Measurements from ENCODE around the gene SLC6A3.
A peak's percentile ranks its signal among the peaks of the same experiment; 100 is the strongest.

The SLC6A3 gene

GRCh38 chr5:1447671-1448361 lies 2.6 kb upstream of the SLC6A3 start:
- DNase-seq: no peak
- in situ Hi-C loops (cut with HindIII; ENCODE audit: low pct_ligation_motif_present, low pct_unique_long_range_greater_than_20kb, low sequenced_read_pairs): no loop called here

- in situ Hi-C loops (cut with HindIII; ENCODE audit: low pct_ligation_motif_present, low pct_unique_long_range_greater_than_20kb, low sequenced_read_pairs): no loop called here
- no peak for DNase-seq
Measured at GRCh38 chr5:1446602-1447343, 1.5 kb upstream of the SLC6A3 start.

GRCh38 chr5:1445689-1446601 lies 705 bp upstream of the SLC6A3 start:
- in situ Hi-C loops (cut with HindIII; ENCODE audit: low pct_ligation_motif_present, low pct_unique_long_range_greater_than_20kb, low sequenced_read_pairs): no loop called here
- no peak for DNase-seq

GRCh38 chr5:1444361-1445189 lies 665 bp downstream of the SLC6A3 start:
- in situ Hi-C loops (cut with HindIII; ENCODE audit: low pct_ligation_motif_present, low pct_unique_long_range_greater_than_20kb, low sequenced_read_pairs): no loop called here
- DNase-seq: no peak

GRCh38 chr5:1443991-1444360 lies 1.3 kb downstream of the SLC6A3 start:
- in situ Hi-C loops (cut with HindIII; ENCODE audit: low pct_ligation_motif_present, low pct_unique_long_range_greater_than_20kb, low sequenced_read_pairs): no loop called here
- no peak for DNase-seq

GRCh38 chr5:1443171-1443570 lies 2.1 kb downstream of the SLC6A3 start:
- DNase-seq: no peak
- in situ Hi-C loops (cut with HindIII; ENCODE audit: low pct_ligation_motif_present, low pct_unique_long_range_greater_than_20kb, low sequenced_read_pairs): no loop called here

GRCh38 chr5:1442222-1443145 lies 2.8 kb downstream of the SLC6A3 start:
- no peak for DNase-seq
- in situ Hi-C loops (cut with HindIII; ENCODE audit: low pct_ligation_motif_present, low pct_unique_long_range_greater_than_20kb, low sequenced_read_pairs): no loop called here

- in situ Hi-C loops (cut with HindIII; ENCODE audit: low pct_ligation_motif_present, low pct_unique_long_range_greater_than_20kb, low sequenced_read_pairs): no loop called here
- no peak for DNase-seq
Measured at GRCh38 chr5:1441166-1441865, 3.9 kb downstream of the SLC6A3 start.

- no peak for DNase-seq
Measured at GRCh38 chr5:1440098-1440493, 5.1 kb downstream of the SLC6A3 start.

GRCh38 chr5:1439388-1440097 lies 5.7 kb downstream of the SLC6A3 start:
- no peak for DNase-seq
- in situ Hi-C loops (cut with HindIII; ENCODE audit: low pct_ligation_motif_present, low pct_unique_long_range_greater_than_20kb, low sequenced_read_pairs): no loop called here

More at GRCh38 chr5:1440098-1440493, 5.1 kb downstream of the SLC6A3 start:
- in situ Hi-C loops (cut with HindIII; ENCODE audit: low pct_ligation_motif_present, low pct_unique_long_range_greater_than_20kb, low sequenced_read_pairs): no loop called here

GRCh38 chr5:1438871-1439270 lies 6.4 kb downstream of the SLC6A3 start:
- in situ Hi-C loops (cut with HindIII; ENCODE audit: low pct_ligation_motif_present, low pct_unique_long_range_greater_than_20kb, low sequenced_read_pairs): no loop called here
- DNase-seq: no peak

GRCh38 chr5:1437876-1438559 lies 7.2 kb downstream of the SLC6A3 start:
- in situ Hi-C loops (cut with HindIII; ENCODE audit: low pct_ligation_motif_present, low pct_unique_long_range_greater_than_20kb, low sequenced_read_pairs): no loop called here

GRCh38 chr5:1437226-1437829 lies 7.9 kb downstream of the SLC6A3 start:
- DNase-seq: peak; percentile 48

More at GRCh38 chr5:1437876-1438559, 7.2 kb downstream of the SLC6A3 start:
- no peak for DNase-seq

GRCh38 chr5:1436681-1437080 lies 8.6 kb downstream of the SLC6A3 start:
- DNase-seq: no peak
- in situ Hi-C loops (cut with HindIII; ENCODE audit: low pct_ligation_motif_present, low pct_unique_long_range_greater_than_20kb, low sequenced_read_pairs): no loop called here

More at GRCh38 chr5:1437226-1437829, 7.9 kb downstream of the SLC6A3 start:
- in situ Hi-C loops (cut with HindIII; ENCODE audit: low pct_ligation_motif_present, low pct_unique_long_range_greater_than_20kb, low sequenced_read_pairs): no loop called here

- DNase-seq: no peak
- in situ Hi-C loops (cut with HindIII; ENCODE audit: low pct_ligation_motif_present, low pct_unique_long_range_greater_than_20kb, low sequenced_read_pairs): no loop called here
Measured at GRCh38 chr5:1436036-1436435, 9.2 kb downstream of the SLC6A3 start.

All from ACHN (cell line).